Measurements from ENCODE around the gene TROAP. TPM values are rescaled to one million over a fixed set of nuclear protein-coding genes. Genes with fewer than 3 reads are reported as not detected.
"Not testable (repeated sequence)": the region's sequence is repeated elsewhere in the genome, so short reads cannot be mapped to it uniquely, and the experiment has no call there.

Gene TROAP
- 10 to 100 TPM in 6 of 10 donors, 1 to 10 TPM in 4; 8.2 to 22.0 (median 11.0) TPM for polyA plus RNA-seq (ENCODE audit: insufficient read length in 10 of 10)
- long read RNA-seq, donor 1, partial matches to known transcripts, result 0 of 3 reads
- long read RNA-seq, donor 1, other reads (novel, unspliced or antisense), result 0 of 3 reads
- long read RNA-seq, donor 2, partial matches to known transcripts, result 0 of 2 reads
- long read RNA-seq, donor 2, other reads (novel, unspliced or antisense), result 0 of 2 reads
- long read RNA-seq, donor 3, result 0 reads
- long read RNA-seq, donor 4, result 0 reads
- long read RNA-seq, donor 5, partial matches to known transcripts, result 0 of 3 reads
- long read RNA-seq, donor 5, other reads (novel, unspliced or antisense), result 0 of 3 reads
- long read RNA-seq, donor 6, partial matches to known transcripts, result 0 of 1 reads
- long read RNA-seq, donor 6, other reads (novel, unspliced or antisense), result 0 of 1 reads
- long read RNA-seq, donor 7, result 0 reads
- long read RNA-seq, donor 8, partial matches to known transcripts, result 0 of 1 reads
- long read RNA-seq, donor 8, other reads (novel, unspliced or antisense), result 0 of 1 reads
- long read RNA-seq, donor 9, partial matches to known transcripts, result 0 of 1 reads
- long read RNA-seq, donor 9, other reads (novel, unspliced or antisense), result 0 of 1 reads

- peak; percentile 99 for DNase-seq
Observed at GRCh38 chr12:49322708-49323523, at the start of gene TROAP. TSS of gene TROAP (plus strand) at chr12:49323255. CDS start at chr12:49323609, 354 bp downstream.

GRCh38 chr12:49273726-49274395 lies 49.2 kb upstream of the TROAP start:
- no peak for DNase-seq

GRCh38 chr12:49274396-49275069 lies 48.5 kb upstream of the TROAP start:
- no peak for DNase-seq

GRCh38 chr12:49276304-49277290 lies 46.5 kb upstream of the TROAP start:
- DNase-seq, result no peak

GRCh38 chr12:49277466-49277865 lies 45.6 kb upstream of the TROAP start:
- no peak for DNase-seq

GRCh38 chr12:49279706-49280159 lies 43.3 kb upstream of the TROAP start:
- DNase-seq, result no peak

GRCh38 chr12:49280545-49280944 lies 42.5 kb upstream of the TROAP start:
- DNase-seq, result not testable (repeated sequence)

- no peak for DNase-seq
Observed at GRCh38 chr12:49282302-49282701, 40.8 kb upstream of the TROAP start.

- DNase-seq, result not testable (repeated sequence)
Observed at GRCh38 chr12:49282740-49283375, 40.2 kb upstream of the TROAP start.

- no peak for DNase-seq
Observed at GRCh38 chr12:49283541-49284429, 39.3 kb upstream of the TROAP start.

- no peak for DNase-seq
Observed at GRCh38 chr12:49284672-49285071, 38.4 kb upstream of the TROAP start.

GRCh38 chr12:49287876-49288275 lies 35.2 kb upstream of the TROAP start:
- no peak for DNase-seq

GRCh38 chr12:49288412-49288853 lies 34.6 kb upstream of the TROAP start:
- peak; percentile 38 to 75 (median 63) for DNase-seq

- DNase-seq, result no peak
Observed at GRCh38 chr12:49288922-49289555, 34.0 kb upstream of the TROAP start.

GRCh38 chr12:49292729-49293055 lies 30.4 kb upstream of the TROAP start:
- no peak for DNase-seq

- DNase-seq, result peak; percentile 17 to 80 (median 49)
Observed at GRCh38 chr12:49293056-49293956, 29.7 kb upstream of the TROAP start.
